ENCODE results near the gene CPE.

GRCh38 chr4:165336743-165337142 lies 42.1 kb upstream of the CPE start:
- TF ChIP-seq CTCF (IDR thresholded peaks at IDR 0.05) (no peak), POLR2A (IDR thresholded peaks at IDR 0.05) (no peak)

Data from adrenal gland (tissue), 5 donors.